ENCODE measurements around the gene VAC14.
"Not testable (repeated sequence)": the region's sequence is repeated elsewhere in the genome, so short reads cannot be mapped to it uniquely, and the experiment has no call there.

Gene VAC14

GRCh38 chr16:70758786-70759185 is 42.2 kb downstream of the VAC14 start:
- no peak for DNase-seq

- no peak for DNase-seq
These were observed 43.8 kb downstream of the VAC14 start for GRCh38 chr16:70757183-70757582.

GRCh38 chr16:70756071-70756470 is 44.9 kb downstream of the VAC14 start:
- DNase-seq, result no peak

GRCh38 chr16:70754851-70755600 is 45.9 kb downstream of the VAC14 start:
- no peak for DNase-seq

GRCh38 chr16:70754371-70754770 is 46.6 kb downstream of the VAC14 start:
- no peak for DNase-seq

- DNase-seq, result no peak
These were observed 47.1 kb downstream of the VAC14 start for GRCh38 chr16:70753694-70754325.

- DNase-seq, result no peak
These were observed 47.7 kb downstream of the VAC14 start for GRCh38 chr16:70753228-70753627.

GRCh38 chr16:70752426-70752825 is 48.5 kb downstream of the VAC14 start:
- DNase-seq, result no peak

GRCh38 chr16:70751593-70751992 is 49.4 kb downstream of the VAC14 start:
- no peak for DNase-seq

- DNase-seq, result no peak
These were observed 50.0 kb downstream of the VAC14 start for GRCh38 chr16:70750893-70751467.

- DNase-seq, result no peak
These were observed 51.0 kb downstream of the VAC14 start for GRCh38 chr16:70749681-70750601.

GRCh38 chr16:70749006-70749678 is 51.8 kb downstream of the VAC14 start:
- DNase-seq, result no peak

- peak; percentile 92 for DNase-seq
These were observed 53.0 kb downstream of the VAC14 start for GRCh38 chr16:70747703-70748631.

GRCh38 chr16:70746708-70747424 is 54.1 kb downstream of the VAC14 start:
- peak; percentile 76 for DNase-seq

- no peak for DNase-seq
These were observed 54.8 kb downstream of the VAC14 start for GRCh38 chr16:70746040-70746707.

- DNase-seq, result no peak
These were observed 55.4 kb downstream of the VAC14 start for GRCh38 chr16:70745536-70746025.

GRCh38 chr16:70744366-70744765 is 56.6 kb downstream of the VAC14 start:
- no peak for DNase-seq

GRCh38 chr16:70743791-70744190 is 57.2 kb downstream of the VAC14 start:
- no peak for DNase-seq

- DNase-seq, result not testable (repeated sequence)
These were observed 58.0 kb downstream of the VAC14 start for GRCh38 chr16:70742967-70743366.

- no peak for DNase-seq
These were observed 59.2 kb downstream of the VAC14 start for GRCh38 chr16:70741783-70742125.
